Lung (tissue), 12 donors: Measurements from ENCODE around the gene NXF1. TPM values are rescaled to one million over a fixed set of nuclear protein-coding genes. Genes with fewer than 3 reads are reported as not detected.

ENCODE experiments used
- ATAC-seq: fragments of 200-7000 bp; cut with Tn5 transposase; one replicate; pipeline ENCODE4 v1.9.1; 2020; ENCODE audit warnings: moderate number of reproducible peaks; ENCODE audit not compliant: insufficient read depth, low FRiP score
- DNase-seq, 3 donors: peaks; one replicate each; pipeline ENCODE4 v3.0.0-alpha.2; 2013 to 2017
- H3K27ac ChIP-seq, 2 donors: one replicate each; pipeline ENCODE4 v1.5.1; 2013; ENCODE audit warnings: mild to moderate bottlenecking in 2 of 2, moderate library complexity in 2 of 2, control low read depth in 1 of 2, inconsistent platforms in 1 of 2, low read depth in 1 of 2, low read length in 1 of 2
- H3K27me3 ChIP-seq, 3 donors: one replicate each; pipeline ENCODE4 v1.5.1; 2013; ENCODE audit warnings: low read length in 2 of 3; ENCODE audit not compliant: control insufficient read depth in 3 of 3, insufficient read depth in 3 of 3
- H3K36me3 ChIP-seq, 4 donors: one replicate each; pipeline ENCODE4 v1.5.1; 2013; ENCODE audit warnings: low read length in 4 of 4, mild to moderate bottlenecking in 1 of 4, moderate library complexity in 1 of 4; ENCODE audit not compliant: control insufficient read depth in 4 of 4, insufficient read depth in 4 of 4
- H3K4me1 ChIP-seq, 5 donors: one replicate each; pipeline ENCODE4 v1.5.1; 2013; ENCODE audit warnings: low read length in 5 of 5, mild to moderate bottlenecking in 2 of 5, moderate library complexity in 1 of 5; ENCODE audit not compliant: control insufficient read depth in 5 of 5, insufficient read depth in 5 of 5
- H3K4me3 ChIP-seq: one replicate; pipeline ENCODE4 v1.5.1; 2013; ENCODE audit warnings: mild to moderate bottlenecking, control low read depth, moderate library complexity
- H3K9ac ChIP-seq, 2 donors: one replicate each; pipeline ENCODE4 v1.5.1; 2013; ENCODE audit warnings: low read length in 2 of 2, control low read depth in 1 of 2; ENCODE audit not compliant: insufficient read depth in 1 of 2
- H3K9me3 ChIP-seq, 4 donors: one replicate each; pipeline ENCODE4 v1.5.1; 2013; ENCODE audit warnings: low read length in 3 of 4, mild to moderate bottlenecking in 1 of 4, moderate library complexity in 1 of 4; ENCODE audit not compliant: control insufficient read depth in 4 of 4, insufficient read depth in 3 of 4
- WGBS, 2 donors: extraction: QIAGEN DNeasy Blood & Tissue Kit; methylation state at CpG; one replicate each; pipeline ENCODE4 v1.1.7; 2013; 5-methylcytosine and 5-hydroxymethylcytosine counted together
- polyA plus RNA-seq, 2 donors: library from polyadenylated mRNA; stranded (reverse); fragments of 200-250 nt; gene quantifications; one replicate each; pipeline ENCODE4 v1.2.1, GENCODE V29; 2013
- total RNA-seq, 2 donors: library from RNA; depleted of rRNA in 1 of 2; stranded (reverse); fragments of >200 nt in 1 of 2; gene quantifications; one replicate each; pipeline ENCODE4 v1.2.1, GENCODE V29; 2014 to 2021
- TF ChIP-seq, protein P1 (sequence below): IDR thresholded peaks from 2 replicates; pipeline ENCODE4 v1.5.1; 2012; ENCODE audit warnings: mild to moderate bottlenecking; ENCODE audit errors: control extremely low read depth, extremely low read depth
- donor health status: control.
- donor health status: control.
- donor health status: Bipolar disorder and iron deficiency.
- donor health status: healthy.
- donor health status: DM: yes; HTN: yes; CAD: no.

NXF1 gene
- total and polyA plus RNA-seq, 4 donors: 62.6 to 89.4 (median 75.5) TPM

DNA sequence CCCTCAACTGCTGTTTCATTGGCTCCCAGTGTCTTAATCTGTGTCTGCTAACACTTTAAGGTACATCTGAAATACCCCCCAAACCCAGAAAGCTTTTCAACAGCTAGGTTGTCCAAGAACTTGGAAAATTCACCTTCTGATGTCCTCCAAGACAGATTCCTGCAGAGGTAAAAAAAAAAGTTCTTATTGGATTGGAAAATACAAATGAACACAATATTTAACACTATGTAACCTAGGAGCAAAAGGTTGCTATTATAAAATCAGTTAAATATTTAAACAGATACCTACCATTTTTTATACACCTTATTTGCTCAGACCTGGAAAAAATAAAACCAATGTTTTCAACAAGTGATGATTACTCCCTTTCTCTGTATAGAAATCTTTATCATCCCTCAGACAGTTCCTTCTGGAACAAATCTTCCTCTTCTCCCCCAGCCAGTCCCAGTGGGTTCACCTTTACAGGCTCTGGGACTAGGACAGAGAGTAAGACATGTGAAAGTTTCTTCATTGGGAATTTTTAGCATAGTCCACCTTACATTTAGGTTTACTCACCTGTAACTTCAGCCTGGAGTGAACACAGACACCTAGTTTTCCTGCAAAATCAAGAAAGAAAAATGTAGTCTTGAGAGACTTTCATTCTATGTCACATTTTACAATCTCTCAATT lies 47.4 kb upstream of the NXF1 start:
- DNase-seq: no peak
- no peak overlapping the region for H3K9ac ChIP-seq
- H3K27me3 ChIP-seq: no peaks in the 10 kb centered on the region
- TF ChIP-seq, protein P1, sequence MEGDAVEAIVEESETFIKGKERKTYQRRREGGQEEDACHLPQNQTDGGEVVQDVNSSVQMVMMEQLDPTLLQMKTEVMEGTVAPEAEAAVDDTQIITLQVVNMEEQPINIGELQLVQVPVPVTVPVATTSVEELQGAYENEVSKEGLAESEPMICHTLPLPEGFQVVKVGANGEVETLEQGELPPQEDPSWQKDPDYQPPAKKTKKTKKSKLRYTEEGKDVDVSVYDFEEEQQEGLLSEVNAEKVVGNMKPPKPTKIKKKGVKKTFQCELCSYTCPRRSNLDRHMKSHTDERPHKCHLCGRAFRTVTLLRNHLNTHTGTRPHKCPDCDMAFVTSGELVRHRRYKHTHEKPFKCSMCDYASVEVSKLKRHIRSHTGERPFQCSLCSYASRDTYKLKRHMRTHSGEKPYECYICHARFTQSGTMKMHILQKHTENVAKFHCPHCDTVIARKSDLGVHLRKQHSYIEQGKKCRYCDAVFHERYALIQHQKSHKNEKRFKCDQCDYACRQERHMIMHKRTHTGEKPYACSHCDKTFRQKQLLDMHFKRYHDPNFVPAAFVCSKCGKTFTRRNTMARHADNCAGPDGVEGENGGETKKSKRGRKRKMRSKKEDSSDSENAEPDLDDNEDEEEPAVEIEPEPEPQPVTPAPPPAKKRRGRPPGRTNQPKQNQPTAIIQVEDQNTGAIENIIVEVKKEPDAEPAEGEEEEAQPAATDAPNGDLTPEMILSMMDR: no peak
- H3K36me3 ChIP-seq: peaks cover 13 to 42% (median 24%) of the 10 kb centered on the region in 4 donors
- ATAC-seq: no peak
- no peak overlapping the region for H3K4me3 ChIP-seq
- H3K4me1 ChIP-seq: peaks cover 2 to 19% (median 12%) of the 10 kb centered on the region in 5 donors
- H3K27ac ChIP-seq: no peak overlapping the region
- H3K9me3 ChIP-seq: no peaks in the 10 kb centered on the region

DNA sequence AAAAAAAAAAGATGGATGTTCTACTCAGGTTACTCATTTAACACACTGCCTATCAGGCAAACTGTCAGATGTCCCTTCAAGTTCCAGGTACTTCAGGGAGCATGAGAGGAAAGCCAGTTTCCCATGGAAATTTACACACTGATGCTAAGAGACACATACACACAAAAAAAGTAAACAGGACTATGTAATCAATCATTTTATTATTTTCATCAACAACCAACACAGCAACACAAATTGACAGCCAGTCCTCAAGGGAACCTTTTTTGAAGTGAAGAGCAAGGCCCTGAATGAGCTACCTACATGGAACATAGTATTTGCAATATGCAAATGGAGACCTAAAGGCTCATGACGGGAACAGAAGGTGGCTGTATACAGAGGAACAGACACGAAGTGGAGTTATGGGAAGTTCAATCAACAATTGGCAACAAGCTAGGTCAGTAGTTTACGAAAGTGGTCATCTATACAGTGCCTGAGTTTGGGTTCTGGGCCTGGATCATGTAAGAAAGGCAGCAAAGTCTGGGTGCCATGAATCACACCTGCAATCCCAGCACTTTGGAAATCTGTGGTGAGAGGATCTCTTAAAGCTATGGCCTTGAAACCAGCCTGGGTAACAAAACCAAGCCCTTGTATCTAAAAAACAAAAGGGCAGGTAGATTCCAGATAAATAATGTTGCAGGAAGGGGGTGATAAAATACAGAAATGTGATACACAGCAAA lies 46.7 kb upstream of the NXF1 start:
- Histone ChIP-seq H3K9ac (no peak overlapping the region), H3K27ac (no peak overlapping the region), H3K9me3 (no peaks in the 10 kb centered on the region), H3K4me1 (peaks cover 2 to 19% (median 12%) of the 10 kb centered on the region in 5 donors), H3K4me3 (no peak overlapping the region), H3K27me3 (no peaks in the 10 kb centered on the region), H3K36me3 (peaks cover 13 to 42% (median 24%) of the 10 kb centered on the region in 4 donors)
- no peak for DNase-seq
- TF ChIP-seq, protein P1: no peak
- WGBS, 2 donors: 34 to 65% methylated on average over 3 of the region's 3 CpGs
- no peak for ATAC-seq

DNA sequence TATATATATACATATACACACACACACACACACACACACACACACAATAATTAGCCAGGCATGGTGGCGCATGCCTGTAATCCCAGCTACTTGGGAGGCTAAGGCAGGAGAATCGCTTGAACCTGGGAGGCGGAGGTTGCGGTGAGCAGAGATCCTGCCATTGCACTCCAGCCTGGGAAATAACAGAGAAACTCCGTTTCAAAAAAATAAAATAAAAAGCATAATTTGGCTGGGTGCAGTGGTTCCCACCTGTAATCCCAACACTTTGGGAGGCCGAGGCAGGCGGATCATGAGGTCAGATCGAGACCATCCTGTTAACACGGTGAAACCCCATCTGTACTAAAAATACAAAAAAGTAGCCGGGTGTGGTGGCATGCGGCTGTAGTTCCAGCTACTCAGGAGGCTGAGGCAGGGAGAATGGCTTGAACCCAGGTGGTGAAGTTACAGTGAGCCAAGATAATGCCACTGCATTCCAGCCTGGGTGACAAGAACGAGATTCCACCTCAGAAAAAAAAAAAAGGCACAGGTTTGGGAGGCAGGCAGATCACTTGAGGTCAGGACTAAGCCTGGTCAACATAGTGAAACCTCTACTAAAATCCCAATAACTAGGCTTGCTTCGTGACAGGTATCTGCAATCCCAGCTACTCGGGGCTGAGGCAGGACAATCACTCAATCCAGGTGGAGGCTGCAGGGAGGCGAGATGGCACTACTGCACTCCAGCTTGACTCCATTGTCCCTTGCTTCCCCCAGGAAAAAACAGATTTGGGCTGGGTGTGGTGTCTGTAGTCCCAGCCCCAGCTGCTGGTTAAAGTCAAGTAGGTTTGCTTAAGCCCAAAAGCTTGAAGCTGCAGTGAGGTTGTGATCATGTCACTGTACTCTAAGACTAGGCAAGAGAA lies 45.9 kb upstream of the NXF1 start:
- WGBS, 2 donors: 73 to 76% methylated on average over 15 of the region's 15 CpGs
- TF ChIP-seq, protein P1: no peak
- Histone ChIP-seq H3K9me3 (no peaks in the 10 kb centered on the region), H3K4me3 (no peak overlapping the region), H3K4me1 (peaks cover 0 to 19% (median 12%) of the 10 kb centered on the region in 5 donors), H3K27me3 (no peaks in the 10 kb centered on the region), H3K9ac (no peak overlapping the region), H3K36me3 (peaks cover 13 to 42% (median 24%) of the 10 kb centered on the region in 4 donors), H3K27ac (no peak overlapping the region)
- DNase-seq: no peak
- no peak for ATAC-seq
